HG02678 (cell line): Measurements from ENCODE around the gene SGK1.
"Not testable (repeated sequence)": the region's sequence is repeated elsewhere in the genome, so short reads cannot be mapped to it uniquely, and the experiment has no call there.

Experiments
- ATAC-seq: cut with Tn5 transposase; IDR thresholded peaks from one replicate; pipeline ENCODE4 v1.9.1; 2021; ENCODE audit warnings: mild to moderate bottlenecking, moderate library complexity; ENCODE audit not compliant: unreplicated experiment

Gene SGK1

GRCh38 chr6:134328138-134328537 is 10.2 kb upstream of the SGK1 start:
- no peak for ATAC-seq

- not testable (repeated sequence) for ATAC-seq
These were observed 8.3 kb upstream of the SGK1 start for GRCh38 chr6:134326192-134326591.

GRCh38 chr6:134324766-134325165 is 6.9 kb upstream of the SGK1 start:
- no peak for ATAC-seq

DNA sequence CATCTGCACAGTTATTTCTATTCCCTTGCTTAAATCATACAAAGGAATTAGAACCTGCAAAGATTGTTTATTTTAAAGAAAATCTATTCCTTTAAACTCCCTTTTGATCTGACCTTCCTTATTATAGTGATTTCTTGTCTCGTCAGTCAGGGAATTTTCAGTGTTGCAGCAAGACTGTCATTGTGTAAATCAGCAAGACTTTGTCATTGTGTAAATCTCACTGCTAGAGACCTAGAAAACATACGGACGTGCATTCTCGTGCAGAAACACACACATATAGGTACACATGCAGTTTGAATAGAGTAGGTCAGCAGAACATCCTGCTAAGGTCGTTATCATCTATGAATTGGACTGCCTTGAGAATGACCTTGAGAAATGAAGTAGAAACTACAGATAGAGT is 6.2 kb upstream of the SGK1 start:
- no peak for ATAC-seq

DNA sequence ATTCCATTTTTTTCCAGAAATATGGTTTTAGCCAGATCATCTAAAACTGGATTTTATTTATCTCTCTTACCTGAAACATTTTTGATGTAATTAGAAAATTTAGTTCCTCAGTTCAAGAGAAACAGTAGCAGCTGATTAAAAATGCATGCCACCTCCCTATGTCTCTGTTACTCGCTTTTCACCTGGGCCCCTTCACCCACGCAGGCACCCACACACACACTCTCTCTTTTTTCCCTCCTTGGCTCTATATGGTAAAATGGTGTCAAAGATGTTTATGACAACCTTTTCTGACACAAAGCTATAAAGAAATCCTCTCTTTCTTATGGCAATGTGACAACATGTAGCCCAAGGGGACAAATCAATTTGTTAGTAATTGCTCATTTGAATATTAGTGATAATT is 5.8 kb upstream of the SGK1 start:
- ATAC-seq: no peak

GRCh38 chr6:134323294-134323693 is 5.4 kb upstream of the SGK1 start:
- no peak for ATAC-seq

DNA sequence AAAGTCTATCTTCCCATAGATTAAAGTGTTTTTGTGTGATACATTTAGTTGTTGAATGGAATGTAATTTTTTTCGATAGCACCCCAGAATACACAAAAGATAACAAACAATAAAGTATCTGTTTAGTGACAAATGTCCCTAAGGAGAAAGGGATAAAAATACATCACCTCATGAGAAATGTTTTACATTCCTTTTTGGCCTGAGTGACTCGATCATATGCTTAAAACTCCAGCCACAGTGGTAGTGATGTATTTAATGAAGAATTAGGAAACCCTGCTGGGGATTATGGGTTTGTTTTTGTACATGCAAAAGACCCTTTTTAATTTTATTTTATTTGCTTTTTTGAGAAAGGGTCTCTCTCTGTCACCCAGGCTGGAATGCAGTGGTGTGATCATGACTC is 4.3 kb upstream of the SGK1 start:
- no peak for ATAC-seq

DNA sequence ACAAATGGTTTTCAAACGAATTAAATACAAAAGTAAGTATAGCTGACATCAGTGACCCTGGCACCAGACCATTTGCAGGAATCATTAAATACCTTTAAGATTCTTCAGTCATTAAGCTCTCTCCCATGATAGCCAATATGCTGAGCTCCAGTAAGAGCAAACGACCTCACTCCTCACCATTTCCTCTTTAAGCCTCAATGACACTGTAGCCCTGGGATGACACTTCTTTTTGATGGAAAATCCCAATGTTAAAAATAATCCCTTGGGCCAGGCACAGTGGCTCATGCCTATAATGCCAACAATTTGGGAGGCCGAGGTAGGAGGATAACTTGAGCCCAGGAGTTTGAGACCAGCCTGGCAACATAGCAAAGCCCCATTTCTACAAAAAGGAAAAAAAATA is 3.3 kb upstream of the SGK1 start:
- ATAC-seq: no peak

GRCh38 chr6:134319686-134320085 is 1.8 kb upstream of the SGK1 start:
- not testable (repeated sequence) for ATAC-seq

- ATAC-seq: no peak
These were observed 1.0 kb upstream of the SGK1 start for GRCh38 chr6:134318974-134319281.

- no peak for ATAC-seq
These were observed 493 bp upstream of the SGK1 start for GRCh38 chr6:134318236-134318973.

GRCh38 chr6:134316733-134317431 is 1.0 kb downstream of the SGK1 start:
- ATAC-seq: no peak

GRCh38 chr6:134315974-134316441 is 1.9 kb downstream of the SGK1 start:
- no peak for ATAC-seq

- ATAC-seq: no peak
These were observed 2.7 kb downstream of the SGK1 start for GRCh38 chr6:134315189-134315588.

GRCh38 chr6:134314006-134314821 is 3.7 kb downstream of the SGK1 start:
- ATAC-seq: no peak

- no peak for ATAC-seq
These were observed 5.8 kb downstream of the SGK1 start for GRCh38 chr6:134312038-134312660.

GRCh38 chr6:134310817-134311216 is 7.1 kb downstream of the SGK1 start:
- ATAC-seq: no peak

- no peak for ATAC-seq
These were observed 7.8 kb downstream of the SGK1 start for GRCh38 chr6:134309983-134310605.

DNA sequence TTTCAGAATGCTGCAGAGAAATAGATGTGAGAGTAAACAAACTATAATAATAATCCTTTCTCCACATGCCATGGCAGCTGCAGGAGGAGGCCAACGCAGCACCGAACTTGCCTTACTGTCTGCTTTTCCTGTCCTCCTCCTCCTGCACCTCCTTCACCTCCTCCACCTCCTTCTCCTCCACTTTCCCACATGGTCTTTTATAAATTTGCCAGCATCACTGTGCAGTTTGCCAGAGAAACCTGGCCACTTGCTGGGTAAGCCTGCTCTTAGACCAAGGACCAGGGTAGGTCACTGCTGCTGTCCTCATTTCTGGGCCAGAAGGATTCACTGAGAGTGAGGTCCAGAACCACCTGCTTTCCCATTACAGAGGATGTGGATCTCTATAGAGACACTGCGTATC is 8.7 kb downstream of the SGK1 start:
- ATAC-seq: no peak

- ATAC-seq: no peak
These were observed 9.1 kb downstream of the SGK1 start for GRCh38 chr6:134308800-134309199.

GRCh38 chr6:134307870-134308269 is 10.0 kb downstream of the SGK1 start:
- ATAC-seq: no peak
